Gastroesophageal sphincter (tissue), 4 donors: ENCODE data around the gene CDC45. TPM values are rescaled to one million over a fixed set of nuclear protein-coding genes. Genes with fewer than 3 reads are reported as not detected.

Experiments
- ATAC-seq: fragments of 150-250 bp; one replicate; pipeline ENCODE4 v1.9.1; 2016; ENCODE audit warnings: mild to moderate bottlenecking, moderate library complexity
- H3K27ac ChIP-seq, 4 donors: fragments of 200-600 bp; sonication (generic) in 3 of 4; 1 replicate in 3 of 4; 2 replicates in 1 of 4; pipeline ENCODE4 v1.5.1; 2016 to 2019
- H3K27me3 ChIP-seq: fragments of 200-600 bp; sonication (generic); one replicate; pipeline ENCODE4 v1.5.1; 2019
- H3K36me3 ChIP-seq, 2 donors: fragments of 200-600 bp; sonication (generic); one replicate each; pipeline ENCODE4 v1.5.1; 2019; ENCODE audit warnings: control low read depth in 1 of 2
- H3K4me1 ChIP-seq, 3 donors: fragments of 200-600 bp; sonication (generic); 1 replicate in 2 of 3; 2 replicates in 1 of 3; pipeline ENCODE4 v1.5.1; 2016 to 2019; ENCODE audit warnings: control low read depth in 2 of 3
- H3K4me3 ChIP-seq, 2 donors: fragments of 200-600 bp; sonication (generic); one replicate each; pipeline ENCODE4 v1.5.1; 2019; ENCODE audit warnings: mild to moderate bottlenecking in 1 of 2, moderate library complexity in 1 of 2
- H3K9me3 ChIP-seq, 3 donors: fragments of 200-600 bp; sonication (generic); one replicate each; pipeline ENCODE4 v1.5.1; 2017 to 2019; ENCODE audit warnings: control low read depth in 2 of 3
- EP300 ChIP-seq: sonication (generic); formaldehyde crosslinking; IDR thresholded peaks from one replicate; pipeline ENCODE4 v1.6.1; 2017; ENCODE audit warnings: antibody characterized with exemption, mild to moderate bottlenecking
- POLR2A ChIP-seq, 2 donors: fragments of 450-650 bp; IDR thresholded peaks; one replicate each; pipeline ENCODE4 v1.6.1; 2017; ENCODE audit warnings: antibody characterized with exemption in 2 of 2, mild to moderate bottlenecking in 2 of 2, moderate library complexity in 1 of 2
- POLR2AphosphoS5 ChIP-seq: sonication (generic); formaldehyde crosslinking; IDR thresholded peaks from one replicate; pipeline ENCODE4 v1.6.1; 2017; ENCODE audit warnings: antibody characterized with exemption
- WGBS, 2 donors: methylation state at CpG; one replicate each; pipeline ENCODE4 v1.1.5; 2018; ENCODE audit warnings: low coverage in 1 of 2; 5-methylcytosine and 5-hydroxymethylcytosine counted together
- total RNA-seq, 4 donors: library from RNA; depleted of rRNA; stranded (reverse); fragments of >200 nt; gene quantifications; one replicate each; pipeline ENCODE4 v1.1.0, GENCODE V29; 2016
- TF ChIP-seq, protein P1 (sequence below), 4 experiments: fragments of 200-600 bp in 2 of 4; fragments of 450-650 bp in 2 of 4; sonication (generic) in 1 of 4; IDR thresholded peaks; one replicate each; pipeline ENCODE4 v1.5.1; 2017 to 2019; ENCODE audit warnings: antibody characterized with exemption in 4 of 4, mild to moderate bottlenecking in 2 of 4, moderate library complexity in 2 of 4

Gene CDC45
- total RNA-seq, 4 donors from 2014 or later = 2.1 TPM; not detected in 3

GRCh38 chr22:19514831-19515565 lies 35.3 kb downstream of the CDC45 start:
- WGBS, 2 donors = 89 to 96% methylated on average over 5 of the region's 14 CpGs
- ATAC-seq = no peak

DNA sequence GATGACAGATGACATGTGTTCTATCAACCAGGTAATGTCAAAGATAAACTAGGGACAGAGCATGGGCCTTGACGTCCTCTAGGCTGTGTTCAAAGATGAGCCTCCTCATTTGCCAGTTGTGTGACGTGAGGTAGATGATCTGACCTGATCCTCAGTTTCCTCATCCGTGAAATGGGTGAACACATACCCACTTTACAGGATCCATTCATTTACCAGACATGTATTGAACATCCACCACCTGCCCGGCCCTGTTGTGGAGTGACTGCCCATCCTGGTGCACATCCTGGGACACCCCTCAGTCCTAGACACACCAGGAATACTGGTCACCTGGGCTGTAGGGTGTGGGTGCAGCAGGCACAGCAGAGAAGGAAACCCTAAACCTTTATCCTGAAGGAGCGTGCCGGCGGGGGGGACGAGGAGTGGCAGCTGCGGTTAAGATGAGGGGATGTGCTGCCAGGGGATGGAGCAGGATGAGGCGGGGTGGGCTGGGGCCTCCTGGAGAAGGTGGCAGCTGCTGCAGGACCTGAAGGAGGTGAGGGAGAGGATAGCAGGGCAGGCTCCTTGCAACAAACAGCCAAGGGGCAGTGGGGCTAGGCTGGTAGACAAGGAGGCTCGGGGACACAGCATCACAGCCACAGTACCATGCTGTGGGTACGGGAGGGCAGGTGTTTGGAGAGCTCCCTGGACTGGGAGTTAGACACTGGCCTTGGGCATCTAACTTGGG lies 36.1 kb downstream of the CDC45 start:
- WGBS, 2 donors = 94 to 97% methylated on average over 6 to 7 of the region's 12 CpGs
- no peak for TF ChIP-seq POLR2AphosphoS5
- TF ChIP-seq, protein P1, sequence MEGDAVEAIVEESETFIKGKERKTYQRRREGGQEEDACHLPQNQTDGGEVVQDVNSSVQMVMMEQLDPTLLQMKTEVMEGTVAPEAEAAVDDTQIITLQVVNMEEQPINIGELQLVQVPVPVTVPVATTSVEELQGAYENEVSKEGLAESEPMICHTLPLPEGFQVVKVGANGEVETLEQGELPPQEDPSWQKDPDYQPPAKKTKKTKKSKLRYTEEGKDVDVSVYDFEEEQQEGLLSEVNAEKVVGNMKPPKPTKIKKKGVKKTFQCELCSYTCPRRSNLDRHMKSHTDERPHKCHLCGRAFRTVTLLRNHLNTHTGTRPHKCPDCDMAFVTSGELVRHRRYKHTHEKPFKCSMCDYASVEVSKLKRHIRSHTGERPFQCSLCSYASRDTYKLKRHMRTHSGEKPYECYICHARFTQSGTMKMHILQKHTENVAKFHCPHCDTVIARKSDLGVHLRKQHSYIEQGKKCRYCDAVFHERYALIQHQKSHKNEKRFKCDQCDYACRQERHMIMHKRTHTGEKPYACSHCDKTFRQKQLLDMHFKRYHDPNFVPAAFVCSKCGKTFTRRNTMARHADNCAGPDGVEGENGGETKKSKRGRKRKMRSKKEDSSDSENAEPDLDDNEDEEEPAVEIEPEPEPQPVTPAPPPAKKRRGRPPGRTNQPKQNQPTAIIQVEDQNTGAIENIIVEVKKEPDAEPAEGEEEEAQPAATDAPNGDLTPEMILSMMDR (IDR thresholded peaks at IDR 0.05) = no peak
- no peak for TF ChIP-seq EP300
- TF ChIP-seq POLR2A (IDR thresholded peaks at IDR 0.05) = no peak
- no peaks in the 10 kb centered on the region for H3K4me1 ChIP-seq

More at GRCh38 chr22:19514831-19515565, 35.3 kb downstream of the CDC45 start:
- Histone ChIP-seq H3K4me3 (no peak overlapping the region), H3K4me1 (no peaks in the 10 kb centered on the region), H3K27ac (no peak overlapping the region), H3K36me3 (no peaks in the 10 kb centered on the region), H3K9me3 (peaks cover 0 to 22% (median 0%) of the 10 kb centered on the region in 3 donors), H3K27me3 (no peaks in the 10 kb centered on the region)
- no peak for TF ChIP-seq POLR2A (IDR thresholded peaks at IDR 0.05)
- no peak for TF ChIP-seq EP300
- TF ChIP-seq POLR2AphosphoS5 = no peak
- TF ChIP-seq, protein P1 (IDR thresholded peaks at IDR 0.05) = no peak

GRCh38 chr22:19516378-19517170 lies 36.9 kb downstream of the CDC45 start:
- H3K9me3 ChIP-seq = peaks cover 0 to 22% (median 0%) of the 10 kb centered on the region in 3 donors
- TF ChIP-seq POLR2AphosphoS5 (no peak), EP300 (no peak), POLR2A (IDR thresholded peaks at IDR 0.05) (no peak)
- TF ChIP-seq, protein P1 (IDR thresholded peaks at IDR 0.05) = no peak
- no peaks in the 10 kb centered on the region for H3K36me3 ChIP-seq
- H3K27ac ChIP-seq = no peak overlapping the region
- H3K27me3 ChIP-seq = peaks cover 1% of the 10 kb centered on the region
- no peaks in the 10 kb centered on the region for H3K4me1 ChIP-seq
- no peak for ATAC-seq
- WGBS, 2 donors = 80% methylated on average over 3 of the region's 19 CpGs; no CpG with 5 or more reads in 1 of the 2 donors
- no peak overlapping the region for H3K4me3 ChIP-seq

More for the DNA sequence above, 36.1 kb downstream of the CDC45 start:
- Histone ChIP-seq H3K9me3 (peaks cover 0 to 22% (median 0%) of the 10 kb centered on the region in 3 donors), H3K27me3 (no peaks in the 10 kb centered on the region), H3K27ac (no peak overlapping the region), H3K36me3 (no peaks in the 10 kb centered on the region), H3K4me3 (no peak overlapping the region)
- ATAC-seq = no peak

DNA sequence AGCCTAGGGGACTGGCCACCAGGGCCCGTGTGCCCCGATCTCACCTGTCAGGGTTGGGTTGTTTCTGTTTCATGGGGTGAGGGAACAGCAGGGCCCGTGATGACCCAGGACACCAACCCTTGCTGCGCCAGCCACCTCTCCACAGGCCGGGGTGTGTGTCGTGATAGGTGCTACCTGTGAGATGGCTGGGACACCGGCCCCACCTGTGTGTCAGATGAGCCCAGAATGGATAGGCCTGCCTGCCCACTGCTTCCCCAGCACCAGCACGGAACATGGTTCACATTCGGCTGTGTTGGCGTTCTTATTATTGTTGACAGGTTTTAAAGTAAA lies 37.4 kb downstream of the CDC45 start:
- H3K4me1 ChIP-seq = no peaks in the 10 kb centered on the region
- H3K27ac ChIP-seq = no peak overlapping the region
- H3K36me3 ChIP-seq = no peaks in the 10 kb centered on the region
- no CpG with 5 or more reads among the region's 10 CpGs for WGBS, 2 donors
- H3K9me3 ChIP-seq = peaks cover 0 to 22% (median 0%) of the 10 kb centered on the region in 3 donors
- peaks cover 7% of the 10 kb centered on the region for H3K27me3 ChIP-seq
- no peak overlapping the region for H3K4me3 ChIP-seq
- TF ChIP-seq, protein P1 (IDR thresholded peaks at IDR 0.05) = no peak
- no peak for TF ChIP-seq POLR2AphosphoS5
- no peak for TF ChIP-seq EP300
- no peak for TF ChIP-seq POLR2A (IDR thresholded peaks at IDR 0.05)
- ATAC-seq = no peak
